Colonic mucosa (tissue), 4 donors: ENCODE measurements around the gene SPRN. TPM values are rescaled to one million over a fixed set of nuclear protein-coding genes. Genes with fewer than 3 reads are reported as not detected.

Experiments used
- DNase-seq: peaks from one replicate; pipeline ENCODE4 v3.0.0-alpha.2; 2020
- H3K27ac ChIP-seq: fragments of 200-600 bp; one replicate; pipeline ENCODE4 v1.8.0; 2021
- H3K27me3 ChIP-seq: fragments of 200-600 bp; one replicate; pipeline ENCODE4 v1.8.0; 2021
- H3K36me3 ChIP-seq: fragments of 200-600 bp; one replicate; pipeline ENCODE4 v1.8.0; 2021
- H3K4me1 ChIP-seq: fragments of 200-600 bp; one replicate; pipeline ENCODE4 v1.8.0; 2021; ENCODE audit warnings: mild to moderate bottlenecking
- H3K4me3 ChIP-seq: fragments of 200-600 bp; one replicate; pipeline ENCODE4 v1.8.0; 2021
- H3K9ac ChIP-seq, 2 donors: one replicate each; pipeline ENCODE4 v1.7.0; 2013; ENCODE audit warnings: control low read depth in 2 of 2, low read depth in 2 of 2, low read length in 2 of 2
- H3K9me3 ChIP-seq: fragments of 200-600 bp; one replicate; pipeline ENCODE4 v1.8.0; 2021
- CTCF ChIP-seq: fragments of 200-600 bp; IDR thresholded peaks from one replicate; pipeline ENCODE4 v1.8.0; 2022; ENCODE audit warnings: antibody characterized with exemption, mild to moderate bottlenecking
- intact Hi-C: fragments of 100-400 bp; cut with DNase I; formaldehyde crosslinking; loops from one replicate; pipeline ENCODE4 v1.14.1; 2022
- total RNA-seq, 2 donors: library from RNA; stranded (reverse); fragmentation: NEBNext Ultra II Directional in 1 of 2; extraction: Animal tissue kit (Norgen Biotek cat#: 25700) in 1 of 2; gene quantifications; one replicate each; pipeline ENCODE4 v1.2.1, GENCODE V29; 2021
- donor health status: healthy.
- donor health status: DM: no; HTN: no; CAD: no.
- donor health status: DM: no; HTN: no; CAD: no.

Gene SPRN
- total RNA-seq, 2 donors from 2014 or later = not detected

GRCh38 chr10:133411523-133412380 is 12.7 kb downstream of the SPRN start:
- H3K4me3 ChIP-seq = no peak overlapping the region
- no peak for DNase-seq
- H3K9me3 ChIP-seq = peaks cover 6% of the 10 kb centered on the region
- TF ChIP-seq CTCF = no peak
- no peaks in the 10 kb centered on the region for H3K4me1 ChIP-seq
- H3K36me3 ChIP-seq = peaks cover 13% of the 10 kb centered on the region
- H3K27me3 ChIP-seq = no peaks in the 10 kb centered on the region
- intact Hi-C loops = no loop called here
- no peak overlapping the region for H3K27ac ChIP-seq
- no peak overlapping the region for H3K9ac ChIP-seq

- Histone ChIP-seq H3K36me3 (peaks cover 5% of the 10 kb centered on the region), H3K9me3 (peaks cover under 1% of the 10 kb centered on the region), H3K27me3 (no peaks in the 10 kb centered on the region), H3K4me1 (no peaks in the 10 kb centered on the region), H3K4me3 (no peak overlapping the region), H3K9ac (no peak overlapping the region), H3K27ac (no peak overlapping the region)
- no peak for DNase-seq
- intact Hi-C loops = no loop called here
- TF ChIP-seq CTCF = no peak
Measured at GRCh38 chr10:133405844-133406527, 18.4 kb downstream of the SPRN start.

- no peak overlapping the region for H3K4me3 ChIP-seq
- intact Hi-C loops = no loop called here
- no peak for DNase-seq
- H3K36me3 ChIP-seq = peaks cover under 1% of the 10 kb centered on the region
- no peak overlapping the region for H3K9ac ChIP-seq
- H3K4me1 ChIP-seq = no peaks in the 10 kb centered on the region
- no peak for TF ChIP-seq CTCF
- no peak overlapping the region for H3K27ac ChIP-seq
- H3K9me3 ChIP-seq = no peaks in the 10 kb centered on the region
- no peaks in the 10 kb centered on the region for H3K27me3 ChIP-seq
Measured at GRCh38 chr10:133405272-133405671, 19.2 kb downstream of the SPRN start.

- peaks cover 8% of the 10 kb centered on the region for H3K36me3 ChIP-seq
Measured at GRCh38 chr10:133403784-133404183, 20.6 kb downstream of the SPRN start.

GRCh38 chr10:133403359-133403758 is 21.1 kb downstream of the SPRN start:
- Histone ChIP-seq H3K36me3 (peaks cover 10% of the 10 kb centered on the region), H3K4me3 (no peak overlapping the region), H3K9me3 (no peaks in the 10 kb centered on the region), H3K4me1 (no peaks in the 10 kb centered on the region), H3K9ac (no peak overlapping the region), H3K27ac (no peak overlapping the region), H3K27me3 (no peaks in the 10 kb centered on the region)
- DNase-seq = no peak
- intact Hi-C loops = no loop called here
- TF ChIP-seq CTCF = no peak

More at GRCh38 chr10:133403784-133404183, 20.6 kb downstream of the SPRN start:
- no peaks in the 10 kb centered on the region for H3K9me3 ChIP-seq
- H3K27ac ChIP-seq = no peak overlapping the region
- no peak for TF ChIP-seq CTCF
- no peak overlapping the region for H3K4me3 ChIP-seq
- H3K27me3 ChIP-seq = no peaks in the 10 kb centered on the region
- no peak for DNase-seq
- no peak overlapping the region for H3K9ac ChIP-seq
- intact Hi-C loops = no loop called here
- H3K4me1 ChIP-seq = no peaks in the 10 kb centered on the region
